GM18861 (cell line): Measurements from ENCODE around the gene ACOT4.
"Not testable (repeated sequence)": the region's sequence is repeated elsewhere in the genome, so short reads cannot be mapped to it uniquely, and the experiment has no call there.

Experiments used
- ATAC-seq: cut with Tn5 transposase; IDR thresholded peaks from one replicate; pipeline ENCODE4 v1.9.1; 2021; ENCODE audit not compliant: unreplicated experiment

The ACOT4 gene, protein sequence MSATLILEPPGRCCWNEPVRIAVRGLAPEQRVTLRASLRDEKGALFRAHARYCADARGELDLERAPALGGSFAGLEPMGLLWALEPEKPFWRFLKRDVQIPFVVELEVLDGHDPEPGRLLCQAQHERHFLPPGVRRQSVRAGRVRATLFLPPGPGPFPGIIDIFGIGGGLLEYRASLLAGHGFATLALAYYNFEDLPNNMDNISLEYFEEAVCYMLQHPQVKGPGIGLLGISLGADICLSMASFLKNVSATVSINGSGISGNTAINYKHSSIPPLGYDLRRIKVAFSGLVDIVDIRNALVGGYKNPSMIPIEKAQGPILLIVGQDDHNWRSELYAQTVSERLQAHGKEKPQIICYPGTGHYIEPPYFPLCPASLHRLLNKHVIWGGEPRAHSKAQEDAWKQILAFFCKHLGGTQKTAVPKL

DNA sequence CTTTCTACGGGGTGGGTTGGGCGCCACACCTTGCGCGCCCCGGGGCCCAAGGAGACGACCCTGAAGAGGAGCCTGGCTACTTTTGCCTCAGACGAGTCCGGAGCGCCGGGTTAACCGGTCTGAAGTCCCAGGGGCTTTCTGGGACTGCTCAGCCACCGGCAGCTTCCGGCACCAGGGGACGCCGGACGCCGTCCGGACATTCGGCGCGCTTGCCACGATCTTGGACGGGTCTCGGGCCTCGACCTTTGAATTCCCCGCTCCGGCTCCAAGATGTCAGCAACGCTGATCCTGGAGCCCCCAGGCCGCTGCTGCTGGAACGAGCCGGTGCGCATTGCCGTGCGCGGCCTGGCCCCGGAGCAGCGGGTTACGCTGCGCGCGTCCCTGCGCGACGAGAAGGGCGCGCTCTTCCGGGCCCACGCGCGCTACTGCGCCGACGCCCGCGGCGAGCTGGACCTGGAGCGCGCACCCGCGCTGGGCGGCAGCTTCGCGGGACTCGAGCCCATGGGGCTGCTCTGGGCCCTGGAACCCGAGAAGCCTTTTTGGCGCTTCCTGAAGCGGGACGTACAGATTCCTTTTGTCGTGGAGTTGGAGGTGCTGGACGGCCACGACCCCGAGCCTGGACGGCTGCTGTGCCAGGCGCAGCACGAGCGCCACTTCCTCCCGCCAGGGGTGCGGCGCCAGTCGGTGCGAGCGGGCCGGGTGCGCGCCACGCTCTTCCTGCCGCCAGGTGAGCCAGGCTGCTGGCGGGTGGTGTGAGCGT is at the start of gene ACOT4:
ACOT4 (plus strand) TSS at position 184 of the 760 bp plus-strand sequence; CDS start at position 271, 87 bp downstream.
- no peak for ATAC-seq

DNA sequence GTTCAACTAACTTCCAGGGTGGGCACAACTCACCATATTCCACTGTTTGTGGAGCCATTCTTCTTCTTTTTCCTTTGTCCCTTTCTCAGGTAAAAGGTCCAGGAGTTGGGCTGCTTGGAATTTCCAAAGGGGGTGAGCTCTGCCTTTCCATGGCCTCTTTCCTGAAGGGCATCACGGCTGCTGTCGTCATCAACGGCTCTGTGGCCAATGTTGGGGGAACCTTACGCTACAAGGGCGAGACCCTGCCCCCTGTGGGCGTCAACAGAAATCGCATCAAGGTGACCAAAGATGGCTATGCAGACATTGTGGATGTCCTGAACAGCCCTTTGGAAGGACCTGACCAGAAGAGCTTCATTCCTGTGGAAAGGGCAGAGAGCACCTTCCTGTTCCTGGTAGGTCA is 48.7 kb upstream of the ACOT4 start:
- ATAC-seq: not testable (repeated sequence)

DNA sequence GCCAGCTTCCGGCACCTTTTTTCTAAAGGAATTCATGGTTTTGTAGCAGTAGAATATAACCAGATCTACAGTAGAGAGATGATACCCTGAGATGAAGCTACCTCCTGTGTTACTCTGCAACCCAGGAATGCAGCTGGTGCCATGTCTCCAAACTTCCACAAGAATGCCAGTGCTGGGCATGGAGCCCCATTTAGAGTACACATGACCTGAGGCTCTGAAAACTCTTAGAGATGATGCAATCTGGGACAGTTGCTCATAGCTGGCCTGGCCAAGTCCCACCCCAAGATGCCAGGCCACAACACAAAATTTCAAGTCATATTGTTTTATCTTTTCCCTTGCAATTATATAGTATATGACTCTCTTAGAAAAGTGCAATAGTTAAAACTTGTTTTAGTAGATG is 46.3 kb upstream of the ACOT4 start:
- not testable (repeated sequence) for ATAC-seq

DNA sequence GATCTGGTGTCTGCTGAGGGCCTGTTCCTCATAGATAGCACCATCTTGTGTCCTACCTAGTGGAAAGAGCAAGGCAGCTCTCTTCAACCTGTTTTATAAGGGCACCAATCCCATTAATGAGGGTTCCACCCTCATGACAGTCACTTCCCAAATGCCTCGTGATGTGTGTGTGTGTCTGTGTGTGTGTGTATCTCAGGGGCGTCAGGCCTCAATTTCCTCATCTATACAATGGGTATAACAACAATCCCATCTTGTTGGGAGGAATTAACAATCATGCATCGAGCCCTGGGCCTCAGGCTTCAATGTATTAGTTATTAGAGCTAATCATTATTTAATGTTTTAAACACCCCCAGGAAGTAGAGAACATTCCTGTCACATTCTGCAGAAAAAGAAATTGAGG is 42.6 kb upstream of the ACOT4 start:
- ATAC-seq: not testable (repeated sequence)

DNA sequence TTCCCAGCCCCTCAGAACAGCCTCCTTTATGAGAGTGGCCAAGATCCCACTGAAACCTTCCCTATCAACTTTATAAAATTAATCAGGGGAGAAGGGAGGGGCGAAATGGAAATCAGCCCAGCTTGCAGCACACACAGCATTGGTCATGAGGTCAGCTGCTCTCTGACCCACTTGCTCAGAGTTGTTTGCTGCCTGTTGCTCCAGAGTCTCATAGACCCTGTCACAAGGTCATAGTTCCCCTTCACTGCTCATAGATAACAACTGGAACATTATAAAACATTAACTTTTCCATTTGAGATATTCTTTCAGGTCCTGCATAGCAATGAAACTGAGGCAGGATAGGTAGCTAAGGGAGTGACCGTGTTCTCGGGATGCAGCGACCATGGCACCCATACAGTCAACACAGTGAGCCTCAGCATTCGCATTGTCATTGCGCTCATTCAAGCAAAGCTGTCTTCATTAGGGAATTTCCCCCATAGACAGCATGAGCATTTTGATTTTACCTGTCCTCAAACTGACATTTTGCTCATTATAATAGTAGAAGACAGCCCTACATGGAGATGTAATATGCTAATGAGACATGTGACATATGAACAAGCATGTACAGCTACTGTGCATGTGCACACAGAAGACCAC is 41.7 kb upstream of the ACOT4 start:
- not testable (repeated sequence) for ATAC-seq

DNA sequence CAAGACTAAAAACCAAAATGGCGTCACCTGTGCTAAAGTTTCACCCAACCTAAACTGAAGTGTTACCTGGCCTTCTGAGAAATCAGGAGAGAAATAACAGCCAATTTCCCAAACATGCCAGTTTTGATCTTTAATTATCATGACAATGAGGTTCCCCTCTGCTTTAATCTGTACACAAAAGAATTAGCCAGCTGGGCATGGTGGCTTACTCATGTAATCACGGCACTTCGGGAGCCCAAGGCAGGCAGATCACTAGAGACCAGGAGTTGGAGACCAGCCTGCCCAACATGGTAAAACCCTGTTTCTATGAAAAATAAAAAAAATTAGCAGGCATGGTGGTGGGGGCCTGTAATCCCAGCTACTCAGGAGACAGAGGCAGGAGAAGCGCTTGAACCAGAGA is 37.8 kb upstream of the ACOT4 start:
- ATAC-seq: no peak

DNA sequence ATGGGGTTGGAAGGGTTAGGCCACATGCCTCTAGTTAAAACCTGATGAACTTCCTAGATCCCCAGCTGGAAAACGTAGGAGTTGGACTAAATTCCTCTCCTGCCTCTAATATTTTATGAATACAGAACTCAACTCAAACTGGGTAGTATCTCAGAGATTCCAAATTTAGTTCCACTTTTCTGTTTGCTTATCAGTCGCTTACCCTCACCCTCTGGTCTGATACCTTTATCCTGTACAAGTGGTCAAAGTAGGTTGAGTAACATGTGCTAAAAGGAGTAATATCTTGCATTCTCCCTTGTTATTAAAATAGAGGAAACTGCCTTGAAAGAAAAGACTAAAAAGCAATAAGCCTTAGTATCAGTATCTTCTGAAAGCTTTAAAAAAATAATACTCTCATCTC is 34.5 kb upstream of the ACOT4 start:
- not testable (repeated sequence) for ATAC-seq

DNA sequence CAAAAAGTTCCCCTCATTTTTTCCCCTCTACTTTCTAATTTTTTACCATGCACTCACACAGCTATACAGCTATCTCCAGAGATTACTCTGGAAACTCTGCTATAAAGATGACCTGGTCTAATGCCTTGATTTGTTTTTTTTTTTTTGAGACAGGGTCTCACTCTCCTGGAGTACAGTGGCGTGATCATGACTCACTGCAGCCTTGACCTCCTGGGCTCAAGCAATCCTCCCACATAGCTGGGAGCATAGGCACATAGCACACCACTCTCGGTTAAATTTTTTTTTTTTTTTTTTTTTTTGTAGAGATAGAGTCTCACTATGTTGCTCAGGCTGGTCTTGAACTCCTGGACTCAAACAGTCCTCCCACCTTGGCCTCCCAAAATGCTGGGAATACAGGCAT is 33.4 kb upstream of the ACOT4 start:
- ATAC-seq: not testable (repeated sequence)

DNA sequence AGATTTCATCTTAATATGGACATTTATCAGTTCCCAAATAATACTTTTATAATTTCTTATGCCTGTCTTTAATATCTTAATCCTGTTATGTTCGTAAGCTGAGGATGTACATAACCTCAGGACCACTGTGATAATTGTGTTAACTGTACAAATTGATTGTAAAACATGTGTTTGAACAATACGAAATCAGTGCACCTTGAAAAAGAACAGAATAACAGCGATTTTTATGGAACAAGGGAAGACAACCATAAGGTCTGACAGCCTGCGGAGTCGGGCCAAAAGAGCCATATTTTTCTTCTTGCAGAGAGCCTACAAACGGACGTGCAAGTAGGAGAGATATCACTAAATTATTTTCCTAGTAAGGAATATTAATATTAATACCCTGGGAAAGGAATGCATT is 29.4 kb upstream of the ACOT4 start:
- not testable (repeated sequence) for ATAC-seq

DNA sequence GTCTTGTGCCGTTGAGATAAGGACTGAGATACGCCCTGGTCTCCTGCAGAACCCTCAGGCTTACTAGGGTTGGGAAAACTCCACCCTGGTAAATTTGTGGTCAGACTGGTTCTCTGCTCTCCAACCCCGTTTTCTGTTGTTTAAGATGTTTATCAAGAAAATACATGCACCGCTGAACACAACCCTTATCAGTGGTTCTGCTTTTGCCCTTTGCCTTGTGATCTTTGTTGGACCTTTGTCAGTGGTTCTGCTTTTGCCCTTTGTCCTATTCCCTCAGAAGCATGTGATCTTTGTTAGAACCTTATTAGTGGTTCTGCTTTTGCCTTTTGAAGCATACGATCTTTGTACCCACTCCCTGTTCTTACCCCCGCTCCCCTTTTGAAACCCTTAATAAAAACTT is 29.0 kb upstream of the ACOT4 start:
- not testable (repeated sequence) for ATAC-seq

DNA sequence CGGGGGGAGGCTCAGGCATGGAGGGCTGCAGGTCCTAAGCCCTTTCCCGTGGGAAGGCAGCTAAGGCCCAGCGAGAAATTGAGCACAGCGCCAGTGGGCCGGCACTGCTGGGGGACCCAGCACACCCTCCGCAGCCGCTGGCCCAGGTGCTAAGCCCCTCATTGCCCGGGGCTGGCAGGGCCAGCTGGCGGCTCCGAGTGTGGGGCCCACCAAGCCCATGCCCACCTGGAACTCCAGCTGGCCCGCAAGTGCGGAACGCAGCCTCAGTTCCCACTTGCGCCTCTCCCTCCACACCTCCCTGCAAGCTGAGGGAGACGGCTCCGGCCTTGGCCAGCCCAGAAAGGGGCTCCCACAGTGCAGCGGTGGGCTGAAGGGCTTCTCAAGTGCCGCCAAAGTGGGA is 25.2 kb upstream of the ACOT4 start:
- not testable (repeated sequence) for ATAC-seq

DNA sequence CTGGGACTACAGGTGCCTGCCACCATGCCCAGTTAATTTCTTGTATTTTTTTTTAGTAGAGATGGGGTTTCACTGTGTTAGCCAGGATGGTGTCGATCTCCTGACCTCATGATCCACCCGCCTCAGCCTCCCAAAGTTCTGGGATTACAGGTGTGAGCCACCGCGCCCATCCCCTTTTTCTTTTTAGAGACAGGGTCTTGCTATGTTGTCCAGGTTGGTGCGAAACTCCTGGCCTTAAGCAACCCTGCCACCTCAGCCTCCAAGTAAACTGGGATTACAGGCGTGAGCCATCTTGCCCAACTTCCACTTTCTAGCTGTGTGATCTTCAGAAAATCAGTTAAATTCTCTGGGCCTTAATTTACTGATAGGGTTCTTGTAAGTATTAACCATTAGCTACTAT is 24.7 kb upstream of the ACOT4 start:
- ATAC-seq: not testable (repeated sequence)

DNA sequence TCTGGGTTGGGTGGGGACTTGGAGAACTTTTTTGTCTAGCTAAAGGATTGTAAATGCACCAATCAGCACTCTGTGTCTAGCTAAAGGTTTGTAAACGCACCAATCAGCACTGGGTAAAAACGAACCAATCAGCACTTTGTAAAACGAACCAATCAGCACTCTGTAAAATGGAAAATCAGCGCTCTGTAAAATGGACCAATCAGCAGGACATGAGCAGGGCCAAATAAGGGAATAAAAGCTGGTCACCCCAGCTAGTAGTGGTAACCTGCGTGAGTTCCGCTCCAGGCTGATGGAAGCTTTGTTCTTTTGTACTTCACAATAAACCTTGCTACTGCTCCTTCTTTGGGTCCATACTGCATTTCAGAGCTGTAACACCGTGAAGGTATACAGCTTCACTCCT is 24.3 kb upstream of the ACOT4 start:
- no peak for ATAC-seq

DNA sequence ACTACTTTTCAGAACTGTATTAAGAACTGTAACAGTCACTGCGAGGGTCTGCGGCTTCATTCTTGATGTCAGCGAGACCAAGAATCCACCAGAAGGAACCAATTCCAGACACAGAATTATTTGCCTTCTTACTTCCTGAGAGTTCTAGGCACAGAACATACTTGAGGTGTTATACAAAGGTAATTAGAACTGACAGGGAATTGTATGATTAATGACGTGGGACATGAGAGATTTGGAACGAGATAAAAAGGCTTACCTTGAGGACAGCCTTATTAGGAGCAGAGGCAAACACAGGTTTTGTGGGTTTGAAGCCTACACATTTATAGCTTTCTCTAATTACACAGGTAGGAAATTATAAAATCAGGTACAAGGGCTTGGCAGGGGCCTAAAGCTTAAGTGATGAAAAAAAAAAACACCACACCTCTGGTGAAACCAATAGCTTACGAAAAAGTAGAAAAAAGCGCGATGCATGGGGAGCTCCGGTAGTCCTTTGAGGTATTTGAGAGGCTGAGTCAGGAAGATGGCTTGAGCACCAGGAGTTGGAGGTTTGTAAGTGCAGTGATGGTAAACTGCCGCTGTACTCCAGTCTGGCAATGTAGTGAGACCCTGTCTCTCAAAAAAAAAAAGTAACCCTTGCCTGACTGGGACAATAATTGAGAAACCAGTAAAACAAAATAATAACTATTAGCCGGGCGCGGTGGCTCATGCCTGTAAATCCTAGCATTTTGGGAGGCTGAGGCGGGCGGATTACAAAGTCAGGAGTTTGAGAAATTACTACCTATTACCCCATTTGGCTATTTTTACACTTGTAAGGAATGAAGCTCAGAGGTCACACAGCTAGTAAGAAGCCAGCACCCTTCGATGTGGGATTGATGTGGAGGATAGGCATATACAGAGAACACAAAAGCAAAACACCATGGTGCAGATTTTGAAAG is 23.5 kb upstream of the ACOT4 start:
- no peak for ATAC-seq

DNA sequence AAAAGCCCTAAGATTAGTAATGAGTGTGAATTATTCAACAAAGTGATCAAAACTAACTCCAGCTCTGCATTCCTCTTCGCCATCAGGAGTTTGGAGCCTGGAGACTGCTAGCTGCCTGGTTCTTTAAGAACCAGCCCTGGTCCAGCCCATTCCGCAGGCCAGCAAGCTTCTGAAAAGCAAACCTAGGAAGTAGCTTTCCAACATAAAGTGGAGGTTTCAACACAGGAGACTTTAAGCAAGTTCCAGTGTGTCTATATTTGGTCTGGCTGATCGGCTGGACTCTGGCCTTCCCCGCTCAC is 22.8 kb upstream of the ACOT4 start:
- not testable (repeated sequence) for ATAC-seq

DNA sequence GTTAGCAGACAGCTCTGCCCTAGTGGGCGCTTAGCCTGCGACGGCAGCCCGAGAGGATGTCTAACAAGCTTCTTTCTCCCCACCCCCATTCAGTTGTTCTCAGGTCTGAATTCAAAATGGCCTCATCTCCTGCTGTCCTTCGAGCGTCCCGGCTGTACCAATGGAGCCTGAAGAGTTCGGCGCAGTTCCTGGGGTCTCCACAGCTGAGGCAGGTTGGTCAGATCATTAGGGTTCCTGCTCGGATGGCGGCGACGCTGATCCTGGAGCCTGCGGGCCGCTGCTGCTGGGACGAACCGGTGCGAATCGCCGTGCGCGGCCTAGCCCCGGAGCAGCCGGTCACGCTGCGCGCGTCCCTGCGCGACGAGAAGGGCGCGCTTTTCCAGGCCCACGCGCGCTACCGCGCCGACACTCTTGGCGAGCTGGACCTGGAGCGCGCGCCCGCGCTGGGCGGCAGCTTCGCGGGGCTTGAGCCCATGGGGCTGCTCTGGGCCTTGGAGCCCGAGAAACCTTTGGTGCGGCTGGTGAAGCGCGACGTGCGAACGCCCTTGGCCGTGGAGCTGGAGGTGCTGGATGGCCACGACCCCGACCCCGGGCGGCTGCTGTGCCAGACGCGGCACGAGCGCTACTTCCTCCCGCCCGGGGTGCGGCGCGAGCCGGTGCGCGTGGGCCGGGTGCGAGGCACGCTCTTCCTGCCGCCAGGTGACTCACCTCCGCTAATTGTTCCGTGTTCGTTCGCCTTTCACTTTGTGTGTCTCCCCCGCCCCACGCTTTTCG is 22.3 kb upstream of the ACOT4 start, which contains the start of gene ACOT2:
ACOT2 (plus strand) TSS at position 29 of the 774 bp plus-strand sequence; CDS start at position 57, 28 bp downstream.
- ATAC-seq: peak; percentile 49

DNA sequence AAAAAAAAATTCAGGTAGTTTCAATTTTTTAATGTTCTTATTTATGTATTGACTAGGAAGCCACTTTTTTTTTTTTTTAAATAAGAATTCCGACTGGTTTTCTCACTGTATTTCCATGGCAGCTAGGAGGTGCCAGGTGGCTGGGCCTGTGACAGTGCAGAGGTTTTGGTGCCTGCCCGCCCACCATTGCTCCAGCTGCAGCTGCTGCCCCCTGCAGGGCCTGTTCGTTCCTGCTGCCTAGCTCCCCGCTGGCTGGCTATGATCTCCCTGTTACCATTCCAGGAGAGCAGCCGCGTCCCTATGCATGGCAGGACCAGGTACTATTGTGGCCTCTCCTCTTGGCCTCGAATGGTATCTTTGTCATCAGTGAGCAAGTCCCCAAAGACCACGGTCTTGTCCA is 20.8 kb upstream of the ACOT4 start:
- ATAC-seq: peak; percentile 56

DNA sequence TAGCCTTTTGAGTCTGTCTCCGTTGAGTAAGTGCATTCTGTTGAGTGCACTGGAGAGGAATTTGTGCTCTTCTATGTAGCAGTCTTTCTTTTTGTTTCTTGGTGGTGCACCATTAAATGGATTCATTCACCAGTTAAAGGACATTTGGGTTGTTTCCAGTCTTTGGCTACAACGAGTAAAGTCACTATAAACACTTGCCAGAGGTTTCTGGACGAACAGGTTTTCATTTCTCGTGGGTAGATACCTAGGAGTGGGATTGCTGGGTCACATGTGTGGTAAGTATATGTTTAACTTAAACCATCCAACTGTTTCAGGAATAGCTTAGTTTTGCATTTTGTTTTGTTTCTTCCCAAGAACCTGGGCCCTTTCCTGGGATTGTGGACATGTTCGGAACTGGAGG is 18.6 kb upstream of the ACOT4 start:
- ATAC-seq: not testable (repeated sequence)

DNA sequence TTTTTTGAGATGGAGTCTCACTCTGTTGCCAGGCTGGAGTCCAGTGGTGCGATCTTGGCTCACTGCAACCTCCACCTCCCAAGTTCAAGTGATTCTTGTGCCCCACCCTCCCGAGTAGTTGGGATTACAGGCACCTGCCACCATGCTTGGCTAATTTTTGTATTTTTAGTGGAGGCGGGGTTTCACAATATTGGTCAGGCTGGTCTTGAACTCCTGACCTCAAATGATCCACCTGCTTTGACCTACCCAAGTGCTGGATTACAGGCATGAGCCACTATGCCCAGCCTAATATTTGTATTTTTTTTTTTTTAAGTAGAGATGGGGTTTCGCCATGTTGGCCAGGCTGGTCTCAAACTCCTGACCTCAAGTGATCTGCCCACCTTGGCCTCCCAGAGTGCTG is 17.9 kb upstream of the ACOT4 start:
- not testable (repeated sequence) for ATAC-seq

DNA sequence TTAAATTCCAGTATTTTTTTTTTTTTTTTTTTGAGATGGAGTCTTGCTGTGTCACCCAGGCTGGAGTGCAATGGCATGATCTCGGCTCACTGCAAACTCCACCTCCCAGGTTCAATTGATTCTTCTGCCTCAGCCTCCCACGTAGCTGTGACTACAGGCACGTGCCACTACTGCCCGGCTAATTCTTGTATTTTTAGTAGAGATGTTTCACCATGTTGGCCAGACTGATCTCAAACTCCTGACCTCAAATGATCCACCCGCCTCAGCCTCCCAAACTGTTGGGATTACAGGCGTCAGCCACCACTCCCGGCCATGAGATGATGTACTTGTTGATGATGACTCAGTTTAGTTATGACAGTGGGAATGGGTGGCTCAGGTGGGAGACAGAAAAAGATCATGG is 17.4 kb upstream of the ACOT4 start:
- not testable (repeated sequence) for ATAC-seq
